ENCODE data around the gene SLC7A6.

The SLC7A6 gene

GRCh38 chr16:68348639-68349445 is 84.5 kb downstream of the SLC7A6 start:
- TF ChIP-seq, protein P1, sequence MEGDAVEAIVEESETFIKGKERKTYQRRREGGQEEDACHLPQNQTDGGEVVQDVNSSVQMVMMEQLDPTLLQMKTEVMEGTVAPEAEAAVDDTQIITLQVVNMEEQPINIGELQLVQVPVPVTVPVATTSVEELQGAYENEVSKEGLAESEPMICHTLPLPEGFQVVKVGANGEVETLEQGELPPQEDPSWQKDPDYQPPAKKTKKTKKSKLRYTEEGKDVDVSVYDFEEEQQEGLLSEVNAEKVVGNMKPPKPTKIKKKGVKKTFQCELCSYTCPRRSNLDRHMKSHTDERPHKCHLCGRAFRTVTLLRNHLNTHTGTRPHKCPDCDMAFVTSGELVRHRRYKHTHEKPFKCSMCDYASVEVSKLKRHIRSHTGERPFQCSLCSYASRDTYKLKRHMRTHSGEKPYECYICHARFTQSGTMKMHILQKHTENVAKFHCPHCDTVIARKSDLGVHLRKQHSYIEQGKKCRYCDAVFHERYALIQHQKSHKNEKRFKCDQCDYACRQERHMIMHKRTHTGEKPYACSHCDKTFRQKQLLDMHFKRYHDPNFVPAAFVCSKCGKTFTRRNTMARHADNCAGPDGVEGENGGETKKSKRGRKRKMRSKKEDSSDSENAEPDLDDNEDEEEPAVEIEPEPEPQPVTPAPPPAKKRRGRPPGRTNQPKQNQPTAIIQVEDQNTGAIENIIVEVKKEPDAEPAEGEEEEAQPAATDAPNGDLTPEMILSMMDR (conservative IDR thresholded peaks at IDR 0.05; ENCODE audit: low read length) = no peak
- no peak for DNase-seq (ENCODE audit: low read depth)
- H3K4me3 ChIP-seq (ENCODE audit: low read length) = no peak overlapping the region

GRCh38 chr16:68349838-68350410 is 85.6 kb downstream of the SLC7A6 start:
- TF ChIP-seq, protein P1 (conservative IDR thresholded peaks at IDR 0.05; ENCODE audit: low read length) = no peak
- DNase-seq (ENCODE audit: low read depth) = no peak
- no peak overlapping the region for H3K4me3 ChIP-seq (ENCODE audit: low read length)

GRCh38 chr16:68350813-68351350 is 86.6 kb downstream of the SLC7A6 start:
- TF ChIP-seq, protein P1 (conservative IDR thresholded peaks at IDR 0.05; ENCODE audit: low read length) = no peak
- no peak for DNase-seq (ENCODE audit: low read depth)
- H3K4me3 ChIP-seq (ENCODE audit: low read length) = no peak overlapping the region
